GM23338 (cell line): ENCODE measurements around the gene PKD1L1. TPM values are rescaled to one million over a fixed set of nuclear protein-coding genes. Genes with fewer than 3 reads are reported as not detected.

ENCODE experiments used
- ATAC-seq: fragments of 200-7000 bp; cut with Tn5 transposase; 3 replicates; pipeline ENCODE4 v1.9.1; 2020
- DNase-seq: peaks from one replicate; pipeline ENCODE4 v3.0.0-alpha.2; 2015; ENCODE audit warnings: low spot score
- H2AFZ ChIP-seq: fragments of 200-600 bp; sonication (generic); 2 replicates; pipeline ENCODE4 v1.8.0; 2016; ENCODE audit warnings: antibody characterized with exemption, mild to moderate bottlenecking, moderate library complexity
- H3F3A ChIP-seq: fragments of 200-600 bp; sonication (generic); replicated peaks from 2 replicates; pipeline ENCODE4 v1.8.0; 2017; ENCODE audit warnings: antibody characterized with exemption, mixed run types, low read depth
- H3K27ac ChIP-seq: fragments of 200-600 bp; sonication (generic); 2 replicates; pipeline ENCODE4 v1.6.1; 2016; ENCODE audit warnings: low read depth
- H3K27me3 ChIP-seq: fragments of 200-600 bp; sonication (generic); 2 replicates; pipeline ENCODE4 v1.8.0; 2016; ENCODE audit warnings: mild to moderate bottlenecking, mixed run types, moderate library complexity; ENCODE audit not compliant: insufficient read depth
- H3K36me3 ChIP-seq: fragments of 200-600 bp; sonication (generic); 2 replicates; pipeline ENCODE4 v1.8.0; 2016; ENCODE audit warnings: mild to moderate bottlenecking; ENCODE audit not compliant: insufficient read depth
- H3K4me1 ChIP-seq: fragments of 200-600 bp; sonication (generic); 2 replicates; pipeline ENCODE4 v1.8.0; 2016; ENCODE audit warnings: mild to moderate bottlenecking, moderate library complexity; ENCODE audit not compliant: insufficient read depth
- H3K4me2 ChIP-seq: fragments of 200-600 bp; sonication (generic); 2 replicates; pipeline ENCODE4 v1.7.1; 2017; ENCODE audit warnings: mixed run types
- H3K4me3 ChIP-seq: fragments of 200-600 bp; sonication (generic); 2 replicates; pipeline ENCODE4 v1.6.1; 2016; ENCODE audit warnings: mixed run types
- H3K79me2 ChIP-seq: fragments of 200-600 bp; sonication (generic); replicated peaks from 2 replicates; pipeline ENCODE4 v1.8.0; 2017; ENCODE audit warnings: mild to moderate bottlenecking; ENCODE audit not compliant: insufficient read depth
- H3K9me2 ChIP-seq: fragments of 200-600 bp; sonication (generic); 2 replicates; pipeline ENCODE4 v1.8.0; 2017; ENCODE audit not compliant: insufficient read depth
- H4K20me1 ChIP-seq: fragments of 200-600 bp; sonication (generic); replicated peaks from 2 replicates; pipeline ENCODE4 v1.8.0; 2017; ENCODE audit warnings: mild to moderate bottlenecking; ENCODE audit not compliant: insufficient read depth
- H3K27ac Mint-ChIP-seq: 2 replicates; pipeline ENCODE4 v1.8.0; 2020; ENCODE audit warnings: inconsistent platforms, mild to moderate bottlenecking, moderate library complexity, mixed read lengths
- H3K27me3 Mint-ChIP-seq: 3 replicates; pipeline ENCODE4 v1.8.0; 2022; ENCODE audit warnings: low read depth, mild to moderate bottlenecking, moderate library complexity, mixed read lengths, inconsistent platforms; ENCODE audit not compliant: insufficient read depth, poor library complexity
- H3K36me3 Mint-ChIP-seq: 3 replicates; pipeline ENCODE4 v1.8.0; 2021; ENCODE audit warnings: low read depth, mild to moderate bottlenecking, inconsistent platforms, moderate library complexity, mixed read lengths
- H3K4me1 Mint-ChIP-seq: 3 replicates; pipeline ENCODE4 v1.8.0; 2020; ENCODE audit warnings: mild to moderate bottlenecking, inconsistent platforms, mixed read lengths
- H3K4me3 Mint-ChIP-seq: 3 replicates; pipeline ENCODE4 v1.8.0; 2021; ENCODE audit warnings: moderate library complexity, mild to moderate bottlenecking, inconsistent platforms, mixed read lengths
- H3K9me3 Mint-ChIP-seq: 3 replicates; pipeline ENCODE4 v1.8.0; 2020; ENCODE audit warnings: moderate library complexity, mild to moderate bottlenecking, inconsistent platforms, mixed read lengths
- ETS1 ChIP-seq: IDR thresholded peaks from 2 replicates; pipeline ENCODE4 v1.6.1; 2016; ENCODE audit warnings: antibody characterized with exemption
- EZH2 ChIP-seq: fragments of 200-600 bp; sonication (generic); IDR thresholded peaks from one replicate; pipeline ENCODE4 v1.8.0; 2017; ENCODE audit warnings: antibody characterized with exemption, mild to moderate bottlenecking, low read depth; ENCODE audit not compliant: unreplicated experiment
- JUNB ChIP-seq: IDR thresholded peaks from one replicate; pipeline ENCODE4 v1.6.1; 2016; ENCODE audit warnings: antibody characterized with exemption; ENCODE audit not compliant: unreplicated experiment
- NANOG ChIP-seq: IDR thresholded peaks from 2 replicates; pipeline ENCODE4 v1.6.1; 2016; ENCODE audit warnings: antibody characterized with exemption, borderline replicate concordance
- REST ChIP-seq: IDR thresholded peaks from one replicate; pipeline ENCODE4 v1.6.1; 2018; ENCODE audit warnings: antibody characterized with exemption; ENCODE audit not compliant: unreplicated experiment
- STAT1 ChIP-seq: IDR thresholded peaks from one replicate; pipeline ENCODE4 v1.6.1; 2016; ENCODE audit warnings: antibody characterized with exemption; ENCODE audit not compliant: unreplicated experiment
- ZNF114 ChIP-seq: fragments of 250-450 bp; sonication (Bioruptor Pico); IDR thresholded peaks from 2 replicates; pipeline ENCODE4 v1.5.0; 2020; ENCODE audit warnings: mild to moderate bottlenecking, moderate library complexity
- polyA plus RNA-seq: library from polyadenylated mRNA; unstranded; fragments of >200 nt; fragmentation: Nextera tagmentation; extraction: Ambion mirVana; gene quantifications from 2 replicates; pipeline ENCODE4 v1.2.1, GENCODE V29; 2016
- total RNA-seq: library from RNA; depleted of rRNA; stranded (reverse); fragments of >200 nt; shearing (Covaris generic); gene quantifications from 2 replicates; pipeline ENCODE4 v1.2.3, GENCODE V29; 2014
- TF ChIP-seq, protein P1 (sequence below): fragments of 250-450 bp; sonication (Bioruptor Pico); IDR thresholded peaks from 2 replicates; pipeline ENCODE4 v1.5.0; 2020; ENCODE audit warnings: mild to moderate bottlenecking, moderate library complexity

Gene PKD1L1
- total and polyA plus RNA-seq, 2 experiments from 2014 or later = 0.03 TPM; not detected in 1

- Mint-ChIP-seq H3K4me1 (peaks cover 7% of the 10 kb centered on the region), H3K9me3 (no peaks in the 10 kb centered on the region), H3K36me3 (no peaks in the 10 kb centered on the region; the same call in 2 of the 3 replicates), H3K27ac (no peak overlapping the region), H3K27me3 (peaks cover 14% of the 10 kb centered on the region), H3K4me3 (no peak overlapping the region)
- ATAC-seq = no peak
- H3K27me3 ChIP-seq = no peaks in the 10 kb centered on the region
- DNase-seq = no peak
- H3K4me1 ChIP-seq = peaks cover 6% of the 10 kb centered on the region
- no peaks in the 10 kb centered on the region for H3K79me2 ChIP-seq
- no peak for TF ChIP-seq REST
- TF ChIP-seq EZH2 = no peak
- TF ChIP-seq JUNB = no peak
- no peak for TF ChIP-seq STAT1
- TF ChIP-seq, protein P1, sequence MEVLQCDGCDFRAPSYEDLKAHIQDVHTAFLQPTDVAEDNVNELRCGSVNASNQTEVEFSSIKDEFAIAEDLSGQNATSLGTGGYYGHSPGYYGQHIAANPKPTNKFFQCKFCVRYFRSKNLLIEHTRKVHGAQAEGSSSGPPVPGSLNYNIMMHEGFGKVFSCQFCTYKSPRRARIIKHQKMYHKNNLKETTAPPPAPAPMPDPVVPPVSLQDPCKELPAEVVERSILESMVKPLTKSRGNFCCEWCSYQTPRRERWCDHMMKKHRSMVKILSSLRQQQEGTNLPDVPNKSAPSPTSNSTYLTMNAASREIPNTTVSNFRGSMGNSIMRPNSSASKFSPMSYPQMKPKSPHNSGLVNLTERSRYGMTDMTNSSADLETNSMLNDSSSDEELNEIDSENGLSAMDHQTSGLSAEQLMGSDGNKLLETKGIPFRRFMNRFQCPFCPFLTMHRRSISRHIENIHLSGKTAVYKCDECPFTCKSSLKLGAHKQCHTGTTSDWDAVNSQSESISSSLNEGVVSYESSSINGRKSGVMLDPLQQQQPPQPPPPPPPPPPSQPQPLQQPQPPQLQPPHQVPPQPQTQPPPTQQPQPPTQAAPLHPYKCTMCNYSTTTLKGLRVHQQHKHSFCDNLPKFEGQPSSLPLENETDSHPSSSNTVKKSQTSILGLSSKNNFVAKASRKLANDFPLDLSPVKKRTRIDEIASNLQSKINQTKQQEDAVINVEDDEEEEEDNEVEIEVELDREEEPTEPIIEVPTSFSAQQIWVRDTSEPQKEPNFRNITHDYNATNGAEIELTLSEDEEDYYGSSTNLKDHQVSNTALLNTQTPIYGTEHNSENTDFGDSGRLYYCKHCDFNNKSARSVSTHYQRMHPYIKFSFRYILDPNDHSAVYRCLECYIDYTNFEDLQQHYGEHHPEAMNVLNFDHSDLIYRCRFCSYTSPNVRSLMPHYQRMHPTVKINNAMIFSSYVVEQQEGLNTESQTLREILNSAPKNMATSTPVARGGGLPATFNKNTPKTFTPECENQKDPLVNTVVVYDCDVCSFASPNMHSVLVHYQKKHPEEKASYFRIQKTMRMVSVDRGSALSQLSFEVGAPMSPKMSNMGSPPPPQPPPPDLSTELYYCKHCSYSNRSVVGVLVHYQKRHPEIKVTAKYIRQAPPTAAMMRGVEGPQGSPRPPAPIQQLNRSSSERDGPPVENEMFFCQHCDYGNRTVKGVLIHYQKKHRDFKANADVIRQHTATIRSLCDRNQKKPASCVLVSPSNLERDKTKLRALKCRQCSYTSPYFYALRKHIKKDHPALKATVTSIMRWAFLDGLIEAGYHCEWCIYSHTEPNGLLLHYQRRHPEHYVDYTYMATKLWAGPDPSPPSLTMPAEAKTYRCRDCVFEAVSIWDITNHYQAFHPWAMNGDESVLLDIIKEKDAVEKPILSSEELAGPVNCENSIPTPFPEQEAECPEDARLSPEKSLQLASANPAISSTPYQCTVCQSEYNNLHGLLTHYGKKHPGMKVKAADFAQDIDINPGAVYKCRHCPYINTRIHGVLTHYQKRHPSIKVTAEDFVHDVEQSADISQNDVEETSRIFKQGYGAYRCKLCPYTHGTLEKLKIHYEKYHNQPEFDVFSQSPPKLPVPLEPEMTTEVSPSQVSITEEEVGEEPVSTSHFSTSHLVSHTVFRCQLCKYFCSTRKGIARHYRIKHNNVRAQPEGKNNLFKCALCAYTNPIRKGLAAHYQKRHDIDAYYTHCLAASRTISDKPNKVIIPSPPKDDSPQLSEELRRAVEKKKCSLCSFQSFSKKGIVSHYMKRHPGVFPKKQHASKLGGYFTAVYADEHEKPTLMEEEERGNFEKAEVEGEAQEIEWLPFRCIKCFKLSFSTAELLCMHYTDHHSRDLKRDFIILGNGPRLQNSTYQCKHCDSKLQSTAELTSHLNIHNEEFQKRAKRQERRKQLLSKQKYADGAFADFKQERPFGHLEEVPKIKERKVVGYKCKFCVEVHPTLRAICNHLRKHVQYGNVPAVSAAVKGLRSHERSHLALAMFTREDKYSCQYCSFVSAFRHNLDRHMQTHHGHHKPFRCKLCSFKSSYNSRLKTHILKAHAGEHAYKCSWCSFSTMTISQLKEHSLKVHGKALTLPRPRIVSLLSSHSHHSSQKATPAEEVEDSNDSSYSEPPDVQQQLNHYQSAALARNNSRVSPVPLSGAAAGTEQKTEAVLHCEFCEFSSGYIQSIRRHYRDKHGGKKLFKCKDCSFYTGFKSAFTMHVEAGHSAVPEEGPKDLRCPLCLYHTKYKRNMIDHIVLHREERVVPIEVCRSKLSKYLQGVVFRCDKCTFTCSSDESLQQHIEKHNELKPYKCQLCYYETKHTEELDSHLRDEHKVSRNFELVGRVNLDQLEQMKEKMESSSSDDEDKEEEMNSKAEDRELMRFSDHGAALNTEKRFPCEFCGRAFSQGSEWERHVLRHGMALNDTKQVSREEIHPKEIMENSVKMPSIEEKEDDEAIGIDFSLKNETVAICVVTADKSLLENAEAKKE (CRISPR knock-in tag) = no peak
- TF ChIP-seq NANOG = no peak
- no peak for TF ChIP-seq ETS1
- no peak for TF ChIP-seq ZNF114 (CRISPR knock-in tag)
- H3K36me3 ChIP-seq = no peaks in the 10 kb centered on the region
- no peaks in the 10 kb centered on the region for H3F3A ChIP-seq
- no peak overlapping the region for H2AFZ ChIP-seq
- no peak overlapping the region for H3K27ac ChIP-seq
- H4K20me1 ChIP-seq = no peaks in the 10 kb centered on the region
- no peak overlapping the region for H3K4me2 ChIP-seq
- no peak overlapping the region for H3K4me3 ChIP-seq
- H3K9me2 ChIP-seq = no peaks in the 10 kb centered on the region
Measured at GRCh38 chr7:47746468-47746867, 201.8 kb downstream of the PKD1L1 start.
